DOHH2 (cell line): Measurements from ENCODE around the gene TM4SF5.

Experiments
- CTCF ChIP-seq: fragments of 200-600 bp; sonication (generic); IDR thresholded peaks from one replicate; pipeline ENCODE4 v1.5.1; 2014; ENCODE audit warnings: antibody characterized with exemption, mild to moderate bottlenecking, low read depth, low read length; ENCODE audit not compliant: poor library complexity, severe bottlenecking
- EZH2phosphoT487 ChIP-seq: fragments of 200-600 bp; sonication (generic); IDR thresholded peaks from 2 replicates; pipeline ENCODE4 v1.6.1; 2017; ENCODE audit warnings: borderline replicate concordance, mild to moderate bottlenecking, antibody characterized with exemption, low read length, moderate library complexity, mixed read lengths

GRCh38 chr17:4759776-4760236 lies 11.9 kb upstream of the TM4SF5 start:
- TF ChIP-seq CTCF = no peak
- TF ChIP-seq EZH2phosphoT487 = no peak
